Osteoblast (primary cell): Measurements from ENCODE around the gene SRCIN1. TPM values are rescaled to one million over a fixed set of nuclear protein-coding genes. Genes with fewer than 3 reads are reported as not detected.
A peak's percentile ranks its signal among the peaks of the same experiment; 100 is the strongest.

Experiments used
- DNase-seq: peaks from one replicate; pipeline ENCODE4 v3.0.0; 2011; ENCODE audit warnings: low spot score, mixed read lengths; ENCODE audit not compliant: insufficient read length; ENCODE audit errors: missing footprints
- H2AFZ ChIP-seq: 2 replicates; pipeline ENCODE4 v1.6.0; 2011; ENCODE audit warnings: mild to moderate bottlenecking, low read length
- H3K27ac ChIP-seq: 2 replicates; pipeline ENCODE4 v1.5.1; 2011; ENCODE audit warnings: mild to moderate bottlenecking, low read depth, low read length, moderate library complexity
- H3K27me3 ChIP-seq: 2 replicates; pipeline ENCODE4 v1.6.0; 2012; ENCODE audit warnings: mild to moderate bottlenecking, control low read depth, inconsistent platforms, low read length, moderate library complexity; ENCODE audit not compliant: insufficient read depth
- H3K36me3 ChIP-seq: 2 replicates; pipeline ENCODE4 v1.5.1; 2011; ENCODE audit warnings: mild to moderate bottlenecking, low read length, control low read depth, moderate library complexity; ENCODE audit not compliant: insufficient read depth
- H3K4me1 ChIP-seq: 2 replicates; pipeline ENCODE4 v1.5.1; 2011; ENCODE audit warnings: mild to moderate bottlenecking, low read length, control low read depth, moderate library complexity; ENCODE audit not compliant: insufficient read depth
- H3K4me2 ChIP-seq: 2 replicates; pipeline ENCODE4 v1.6.0; 2011; ENCODE audit warnings: mild to moderate bottlenecking, low read length; ENCODE audit not compliant: insufficient read depth
- H3K4me3 ChIP-seq: fragments of 200-600 bp; sonication (generic); 3 replicates; pipeline ENCODE4 v1.5.1; 2012; ENCODE audit warnings: mild to moderate bottlenecking, low read length, inconsistent platforms; ENCODE audit not compliant: insufficient read depth
- H3K79me2 ChIP-seq: 2 replicates; pipeline ENCODE4 v1.6.0; 2012; ENCODE audit warnings: mild to moderate bottlenecking, low read length, control low read depth, inconsistent platforms; ENCODE audit not compliant: insufficient read depth
- H3K9me3 ChIP-seq: 2 replicates; pipeline ENCODE4 v1.5.1; 2011; ENCODE audit warnings: low read depth, low read length, control low read depth
- H4K20me1 ChIP-seq: 2 replicates; pipeline ENCODE4 v1.6.0; 2012; ENCODE audit warnings: mild to moderate bottlenecking, low read length, control low read depth; ENCODE audit not compliant: insufficient read depth
- total RNA-seq: library from RNA; depleted of rRNA; stranded (reverse); fragments of >200 nt; gene quantifications from 2 replicates; pipeline ENCODE4 v1.2.3, GENCODE V29; 2012
- TF ChIP-seq, protein P1 (sequence below): IDR thresholded peaks from 2 replicates; pipeline ENCODE4 v1.5.1; 2011; ENCODE audit warnings: mild to moderate bottlenecking, low read depth, low read length, moderate library complexity; ENCODE audit errors: extremely low read depth

The SRCIN1 gene
- total RNA-seq, 1 donor, result not detected

DNA sequence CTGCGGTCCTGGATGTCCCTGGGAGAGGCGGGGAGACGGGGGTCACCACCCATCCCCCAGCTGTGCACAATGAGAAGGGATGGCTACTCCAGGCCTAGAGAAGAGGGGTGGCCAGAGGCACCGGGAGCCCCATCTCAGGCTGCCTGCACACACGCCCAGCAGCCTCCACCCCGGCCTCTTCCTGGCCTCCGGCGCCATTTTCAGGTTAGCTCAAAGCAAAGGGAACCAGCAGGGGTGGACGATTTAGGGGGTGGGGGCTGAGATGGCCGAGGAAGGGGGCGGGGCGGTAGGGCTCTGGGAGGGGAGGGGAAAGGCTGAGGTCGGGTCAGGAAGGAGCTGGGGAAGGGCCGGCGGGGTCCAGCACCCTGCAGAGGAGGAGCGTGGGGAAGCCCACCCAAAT lies 42.8 kb downstream of the SRCIN1 start:
- Histone ChIP-seq H3K36me3 (no peaks in the 10 kb centered on the region), H3K27me3 (peaks cover 92% of the 10 kb centered on the region), H3K27ac (no peak overlapping the region), H2AFZ (no peak overlapping the region), H3K4me1 (peaks cover 5% of the 10 kb centered on the region), H3K4me2 (no peak overlapping the region), H4K20me1 (peaks cover 10% of the 10 kb centered on the region), H3K4me3 (no peak overlapping the region), H3K9me3 (no peaks in the 10 kb centered on the region), H3K79me2 (no peaks in the 10 kb centered on the region)
- DNase-seq, result no peak
- TF ChIP-seq, protein P1, sequence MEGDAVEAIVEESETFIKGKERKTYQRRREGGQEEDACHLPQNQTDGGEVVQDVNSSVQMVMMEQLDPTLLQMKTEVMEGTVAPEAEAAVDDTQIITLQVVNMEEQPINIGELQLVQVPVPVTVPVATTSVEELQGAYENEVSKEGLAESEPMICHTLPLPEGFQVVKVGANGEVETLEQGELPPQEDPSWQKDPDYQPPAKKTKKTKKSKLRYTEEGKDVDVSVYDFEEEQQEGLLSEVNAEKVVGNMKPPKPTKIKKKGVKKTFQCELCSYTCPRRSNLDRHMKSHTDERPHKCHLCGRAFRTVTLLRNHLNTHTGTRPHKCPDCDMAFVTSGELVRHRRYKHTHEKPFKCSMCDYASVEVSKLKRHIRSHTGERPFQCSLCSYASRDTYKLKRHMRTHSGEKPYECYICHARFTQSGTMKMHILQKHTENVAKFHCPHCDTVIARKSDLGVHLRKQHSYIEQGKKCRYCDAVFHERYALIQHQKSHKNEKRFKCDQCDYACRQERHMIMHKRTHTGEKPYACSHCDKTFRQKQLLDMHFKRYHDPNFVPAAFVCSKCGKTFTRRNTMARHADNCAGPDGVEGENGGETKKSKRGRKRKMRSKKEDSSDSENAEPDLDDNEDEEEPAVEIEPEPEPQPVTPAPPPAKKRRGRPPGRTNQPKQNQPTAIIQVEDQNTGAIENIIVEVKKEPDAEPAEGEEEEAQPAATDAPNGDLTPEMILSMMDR, result no peak

DNA sequence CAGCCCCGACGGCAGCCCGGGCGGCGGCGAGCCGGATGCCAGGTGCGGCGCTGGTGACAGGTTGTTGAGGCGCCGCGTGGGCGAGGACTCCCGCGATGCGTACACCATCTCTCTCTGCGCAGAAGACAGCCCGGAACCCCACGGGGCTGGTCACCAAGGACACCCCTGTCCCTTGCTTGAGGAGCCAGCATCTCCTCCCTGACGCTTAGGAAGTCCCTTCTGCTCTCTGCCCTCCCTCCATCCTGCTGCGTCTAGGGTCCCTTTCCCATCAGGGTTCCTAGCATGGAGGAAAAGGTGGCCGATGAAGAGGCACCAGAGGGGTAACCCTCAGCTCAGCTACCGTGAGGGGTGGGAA lies 43.6 kb downstream of the SRCIN1 start:
- Histone ChIP-seq H3K27ac (no peak overlapping the region), H3K4me1 (peaks cover 5% of the 10 kb centered on the region), H3K9me3 (no peaks in the 10 kb centered on the region), H2AFZ (no peak overlapping the region), H3K36me3 (no peaks in the 10 kb centered on the region), H3K4me2 (no peak overlapping the region), H4K20me1 (peaks cover 10% of the 10 kb centered on the region), H3K79me2 (no peaks in the 10 kb centered on the region), H3K27me3 (peaks cover 85% of the 10 kb centered on the region), H3K4me3 (no peak overlapping the region)
- TF ChIP-seq, protein P1, result no peak
- DNase-seq, result no peak

DNA sequence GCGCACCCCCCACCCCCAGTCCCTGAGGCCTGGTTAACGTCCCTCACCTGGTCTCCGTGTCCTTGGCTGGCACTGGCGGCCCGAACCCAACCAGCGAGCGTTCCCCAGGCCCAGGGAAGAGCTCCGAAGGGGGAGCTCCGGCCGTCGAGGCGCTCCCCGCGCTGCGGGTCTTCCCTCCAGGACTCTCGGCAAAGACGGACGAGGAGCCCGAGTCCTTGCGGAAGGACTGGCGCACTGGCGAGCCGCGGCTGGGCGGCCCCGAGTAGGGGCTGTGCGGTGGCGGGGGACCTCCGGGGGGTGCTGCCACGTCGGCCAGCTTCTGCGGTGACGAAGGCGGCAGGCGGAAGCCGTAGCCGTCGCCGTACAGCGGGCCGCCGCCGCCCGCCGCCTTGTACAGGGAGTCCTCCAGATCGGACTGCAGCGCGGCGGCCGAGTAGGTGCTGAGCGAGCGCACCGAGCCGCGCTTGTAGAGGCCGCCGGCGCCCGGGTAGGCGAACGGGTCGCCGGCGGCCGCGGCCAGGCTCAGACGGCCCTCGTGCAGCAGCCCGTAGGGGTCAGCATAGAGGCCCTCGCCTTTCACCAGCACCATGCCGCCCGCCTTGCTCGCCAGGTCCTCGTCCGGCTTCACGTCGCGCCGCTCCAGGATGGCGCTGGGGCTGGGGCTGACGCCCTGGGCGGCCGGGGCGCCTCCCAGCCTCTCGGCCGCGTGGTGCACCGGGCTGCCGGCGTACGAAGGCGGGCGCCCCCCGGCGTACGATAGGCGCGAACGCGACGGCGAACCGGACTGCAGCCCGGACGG lies 44.1 kb downstream of the SRCIN1 start:
- Histone ChIP-seq H3K9me3 (no peaks in the 10 kb centered on the region), H3K4me3 (no peak overlapping the region), H3K4me1 (peaks cover 5% of the 10 kb centered on the region), H3K4me2 (no peak overlapping the region), H3K27ac (no peak overlapping the region), H4K20me1 (peaks cover 10% of the 10 kb centered on the region), H2AFZ (no peak overlapping the region), H3K79me2 (no peaks in the 10 kb centered on the region), H3K27me3 (peaks cover 79% of the 10 kb centered on the region), H3K36me3 (no peaks in the 10 kb centered on the region)
- peak; percentile 86 for DNase-seq
- TF ChIP-seq, protein P1, result no peak

DNA sequence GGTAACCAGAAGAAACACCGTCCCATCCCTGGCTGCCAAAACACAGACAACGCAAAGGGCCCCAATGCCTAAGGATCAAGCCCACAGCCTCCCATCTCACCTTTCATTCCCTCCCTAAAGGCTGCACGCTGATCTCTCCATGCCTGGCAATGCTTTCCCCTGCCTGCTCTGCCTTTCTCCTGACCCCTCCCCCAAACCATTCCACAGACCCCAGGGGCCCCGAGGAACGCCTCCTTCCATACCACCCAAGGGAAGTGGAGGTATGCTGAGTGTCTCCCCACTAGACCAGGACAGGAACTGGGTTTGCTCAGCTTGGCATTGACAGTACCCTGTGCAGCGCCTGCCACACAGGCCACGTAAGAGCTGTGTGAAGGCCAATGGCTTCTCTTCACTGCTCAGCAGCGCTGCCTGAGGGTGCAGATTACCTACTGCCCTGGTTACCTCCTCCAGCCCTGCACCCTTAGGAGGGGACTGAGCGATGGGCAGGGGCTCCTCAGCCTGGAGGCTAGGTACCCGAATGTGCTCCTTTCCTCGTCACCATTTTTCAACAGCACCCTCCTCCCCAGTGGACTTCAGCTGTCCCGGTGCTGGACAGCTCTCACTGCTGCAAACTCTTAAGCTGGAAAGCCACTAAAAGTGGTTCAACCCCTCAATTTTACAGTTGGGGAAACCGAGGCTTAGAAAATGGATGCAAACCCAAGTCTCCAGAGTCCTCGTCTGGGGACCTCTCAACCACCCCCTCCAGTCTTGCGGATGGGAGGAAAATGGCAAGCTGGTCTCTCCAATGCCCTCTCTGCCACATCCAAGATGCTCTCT lies 45.0 kb downstream of the SRCIN1 start:
- DNase-seq, result peak; percentile 96
- no peaks in the 10 kb centered on the region for H3K79me2 ChIP-seq
- peaks cover 5% of the 10 kb centered on the region for H3K4me1 ChIP-seq
- TF ChIP-seq, protein P1, result no peak
- no peak overlapping the region for H3K4me2 ChIP-seq
- peaks cover 70% of the 10 kb centered on the region for H3K27me3 ChIP-seq
- H3K9me3 ChIP-seq, result no peaks in the 10 kb centered on the region
- H4K20me1 ChIP-seq, result peaks cover 10% of the 10 kb centered on the region
- no peaks in the 10 kb centered on the region for H3K36me3 ChIP-seq
- H3K27ac ChIP-seq, result no peak overlapping the region
- no peak overlapping the region for H3K4me3 ChIP-seq
- no peak overlapping the region for H2AFZ ChIP-seq
